ENCODE data around the gene NUP107. TPM values are rescaled to one million over a fixed set of nuclear protein-coding genes. Genes with fewer than 3 reads are reported as not detected.
A peak's percentile ranks its signal among the peaks of the same experiment; 100 is the strongest.

The NUP107 gene
- total RNA-seq, 4 donors from 2014 or later = 36.1 to 83.6 (median 43.5) TPM

DNA sequence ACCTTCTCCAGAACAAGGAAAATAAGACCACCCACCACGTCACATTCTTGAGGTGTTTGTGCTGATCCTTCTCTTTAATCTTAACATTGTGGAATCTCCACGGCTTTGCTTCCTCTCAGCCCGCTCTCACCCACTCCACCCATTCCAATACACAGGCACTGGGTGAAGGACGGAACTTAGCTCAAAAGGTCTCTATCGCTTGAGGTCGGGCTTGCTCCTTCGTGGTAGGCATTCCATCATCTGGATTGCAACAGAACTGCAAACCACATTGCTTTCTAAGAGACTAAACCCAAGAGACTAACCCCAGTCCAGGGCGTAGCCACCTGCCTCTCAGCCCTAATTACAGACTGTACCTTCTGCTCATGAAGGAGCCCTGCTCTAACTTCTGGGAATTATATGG lies 97.2 kb downstream of the NUP107 start:
- no peaks in the 10 kb centered on the region for H3K36me3 ChIP-seq
- no peaks in the 10 kb centered on the region for H3K9me3 ChIP-seq
- intact Hi-C loops (cut with DNase I) = no loop called here
- H3K4me1 ChIP-seq = peaks cover 0 to 4% of the 10 kb centered on the region in 2 donors
- TF ChIP-seq POLR2A (IDR thresholded peaks at IDR 0.05) = no peak
- TF ChIP-seq CTCF (IDR thresholded peaks at IDR 0.05) = no peak
- H3K27me3 ChIP-seq = no peaks in the 10 kb centered on the region
- H3K27ac ChIP-seq = no peak overlapping the region
- WGBS, 2 donors = 77 to 83% methylated on average over 8 of the region's 8 CpGs
- no peak for DNase-seq
- H3K4me3 ChIP-seq (replicated peaks in 1 of 3) = no peak overlapping the region

DNA sequence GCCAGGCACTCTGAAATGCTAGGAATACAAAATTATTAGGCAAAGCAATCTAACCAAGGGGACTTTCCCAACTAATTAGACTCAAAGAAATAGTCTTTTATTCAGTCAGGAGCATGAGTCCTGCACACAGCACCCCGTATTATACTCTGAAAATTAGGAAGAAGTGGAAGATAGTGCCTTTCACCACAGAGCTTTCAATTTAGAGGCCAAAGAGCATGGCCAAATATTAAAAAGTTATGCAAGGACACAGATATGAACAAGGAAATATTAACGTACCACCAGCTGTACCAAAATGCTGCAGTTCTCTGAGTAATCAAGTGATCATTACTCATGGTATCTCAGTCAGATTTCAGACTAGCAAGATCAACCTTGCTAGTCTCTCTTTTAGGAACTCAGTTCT lies 98.6 kb downstream of the NUP107 start:
- H3K27me3 ChIP-seq = no peaks in the 10 kb centered on the region
- TF ChIP-seq CTCF (IDR thresholded peaks at IDR 0.05) (no peak), POLR2A (IDR thresholded peaks at IDR 0.05) (no peak)
- intact Hi-C loops (cut with DNase I) = no loop called here
- H3K4me1 ChIP-seq = peaks cover 0 to 4% of the 10 kb centered on the region in 2 donors
- no peaks in the 10 kb centered on the region for H3K9me3 ChIP-seq
- 86 to 90% methylated on average over 2 of the region's 2 CpGs for WGBS, 2 donors
- no peak overlapping the region for H3K27ac ChIP-seq
- no peak for DNase-seq
- no peaks in the 10 kb centered on the region for H3K36me3 ChIP-seq
- no peak overlapping the region for H3K4me3 ChIP-seq (replicated peaks in 1 of 3)

GRCh38 chr12:68785823-68786222 lies 99.0 kb downstream of the NUP107 start:
- TF ChIP-seq POLR2A (IDR thresholded peaks at IDR 0.05) (no peak), CTCF (IDR thresholded peaks at IDR 0.05) (no peak)

DNA sequence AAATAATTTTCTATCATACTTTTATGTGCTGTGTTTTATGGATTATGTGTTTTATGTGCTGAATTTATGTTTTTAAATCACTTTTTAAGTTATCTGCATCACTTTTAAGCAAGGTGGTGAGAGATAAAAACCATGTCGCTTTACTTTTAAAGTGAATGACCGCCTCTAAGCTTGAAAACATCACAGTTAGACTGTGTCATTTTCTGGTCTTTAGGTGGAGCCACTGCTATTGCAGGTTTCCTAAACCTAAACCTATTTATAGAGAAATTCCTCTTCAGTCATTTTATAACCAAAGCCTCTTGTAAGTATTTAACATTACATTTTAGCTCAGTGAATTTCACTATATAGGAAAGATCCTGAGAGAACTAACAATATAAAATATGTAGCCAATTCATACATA lies 100.2 kb downstream of the NUP107 start:
- no peaks in the 10 kb centered on the region for H3K9me3 ChIP-seq
- H3K27me3 ChIP-seq = no peaks in the 10 kb centered on the region
- WGBS, 2 donors = 87% methylated on average over 2 of the region's 2 CpGs
- H3K27ac ChIP-seq = peak overlapping the region; percentile 25 to 43 (median 37)
- H3K4me3 ChIP-seq (replicated peaks in 1 of 3) = no peak overlapping the region
- TF ChIP-seq POLR2A (IDR thresholded peaks at IDR 0.05) (no peak), CTCF (IDR thresholded peaks at IDR 0.05) (no peak)
- H3K4me1 ChIP-seq = peaks cover 0 to 4% of the 10 kb centered on the region in 2 donors
- no peak for DNase-seq
- intact Hi-C loops (cut with DNase I) = no loop called here
- H3K36me3 ChIP-seq = no peaks in the 10 kb centered on the region

More at GRCh38 chr12:68785823-68786222, 99.0 kb downstream of the NUP107 start:
- DNase-seq = no peak
- Histone ChIP-seq H3K27me3 (no peaks in the 10 kb centered on the region), H3K27ac (no peak overlapping the region), H3K4me3 (replicated peaks in 1 of 3) (no peak overlapping the region), H3K4me1 (peaks cover 0 to 4% of the 10 kb centered on the region in 2 donors), H3K9me3 (no peaks in the 10 kb centered on the region), H3K36me3 (no peaks in the 10 kb centered on the region)
- intact Hi-C loops (cut with DNase I) = no loop called here
- 91 to 94% methylated on average over 5 of the region's 5 CpGs for WGBS, 2 donors

GRCh38 chr12:68788554-68789143 lies 101.9 kb downstream of the NUP107 start:
- Histone ChIP-seq H3K27me3 (no peaks in the 10 kb centered on the region), H3K4me3 (replicated peaks in 1 of 3) (no peak overlapping the region), H3K4me1 (peaks cover 0 to 4% of the 10 kb centered on the region in 2 donors), H3K9me3 (no peaks in the 10 kb centered on the region), H3K27ac (no peak overlapping the region), H3K36me3 (no peaks in the 10 kb centered on the region)
- intact Hi-C loops (cut with DNase I) = no loop called here
- TF ChIP-seq CTCF (IDR thresholded peaks at IDR 0.05) = no peak
- no peak for TF ChIP-seq POLR2A (IDR thresholded peaks at IDR 0.05)
- WGBS, 2 donors = 91 to 97% methylated on average over 3 of the region's 3 CpGs
- DNase-seq = no peak
